SK-N-SH (cell line): ENCODE measurements around the gene PHF20. TPM values are rescaled to one million over a fixed set of nuclear protein-coding genes. Genes with fewer than 3 reads are reported as not detected.

ENCODE experiments used
- CTCF ChIA-PET: fragments of 300-600, 350-600 bp; formaldehyde crosslinking; extraction: SDS; loops from one replicate; lab custom pipeline; 2021; lab: Yijun Ruan, JAX
- POLR2A ChIA-PET: fragments of 350-600 bp; sonication (Branson Sonifier 250); formaldehyde crosslinking; extraction: SDS; loops from one replicate; lab custom pipeline; 2020; ENCODE audit warnings: antibody characterized with exemption, inconsistent platforms; lab: Yijun Ruan, JAX
- DNase-seq: peaks from one replicate; pipeline ENCODE4 v3.0.0; 2012
- H2AFZ ChIP-seq: fragments of 200-600 bp; sonication (generic); 2 replicates; pipeline ENCODE4 v1.8.1; 2016; ENCODE audit warnings: antibody characterized with exemption, mild to moderate bottlenecking, low read depth
- H3F3A ChIP-seq: fragments of 200-600 bp; sonication (generic); replicated peaks from 2 replicates; pipeline ENCODE3; 2016; ENCODE audit warnings: antibody characterized with exemption, mild to moderate bottlenecking; ENCODE audit not compliant: insufficient read depth
- H3K27ac ChIP-seq, 2 experiments: fragments of 200-500 bp in 1 of 2; fragments of 200-600 bp in 1 of 2; sonication (Bioruptor generic) in 1 of 2; sonication (generic), shearing (Covaris generic) in 1 of 2; 2 replicates each; pipeline versions ENCODE4 v1.5.1 to v1.6.1; 2014 to 2016; ENCODE audit warnings: low read depth in 2 of 2, inconsistent platforms in 1 of 2, low read length in 1 of 2, mild to moderate bottlenecking in 1 of 2, mixed read lengths in 1 of 2
- H3K27me3 ChIP-seq: fragments of 200-600 bp; sonication (generic), shearing (Covaris generic); 2 replicates; pipeline ENCODE4 v1.6.1; 2016; ENCODE audit warnings: mixed run types; ENCODE audit not compliant: insufficient read depth
- H3K36me3 ChIP-seq, 2 experiments: fragments of 200-500 bp in 1 of 2; fragments of 200-600 bp in 1 of 2; sonication (Bioruptor generic) in 1 of 2; sonication (generic) in 1 of 2; replicated peaks in 1 of 2; 2 replicates each; pipeline versions ENCODE3 to v1.5.1; 2014 to 2016; ENCODE audit warnings: low read length in 1 of 2, mild to moderate bottlenecking in 1 of 2; ENCODE audit not compliant: insufficient read depth in 2 of 2, control insufficient read depth in 1 of 2
- H3K4me1 ChIP-seq, 2 experiments: fragments of 200-500 bp in 1 of 2; fragments of 200-600 bp in 1 of 2; sonication (Bioruptor generic) in 1 of 2; sonication (generic), shearing (Covaris generic) in 1 of 2; 2 replicates each; pipeline versions ENCODE4 v1.5.1 to v1.6.1; 2014 to 2016; ENCODE audit warnings: low read depth in 1 of 2, low read length in 1 of 2, mixed run types in 1 of 2; ENCODE audit not compliant: insufficient read depth in 2 of 2, control insufficient read depth in 1 of 2
- H3K4me2 ChIP-seq: fragments of 200-600 bp; sonication (generic), shearing (Covaris generic); 2 replicates; pipeline ENCODE4 v1.6.1; 2017; ENCODE audit warnings: mixed run types
- H3K4me3 ChIP-seq, 2 experiments: fragments of 200-500 bp in 1 of 2; fragments of 200-600 bp in 1 of 2; sonication (Bioruptor generic) in 1 of 2; sonication (generic), shearing (Covaris generic) in 1 of 2; 2 replicates each; pipeline versions ENCODE4 v1.5.1 to v1.8.1; 2014 to 2016; ENCODE audit warnings: low read depth in 2 of 2, inconsistent platforms in 1 of 2, low read length in 1 of 2, mild to moderate bottlenecking in 1 of 2, mixed read lengths in 1 of 2, moderate library complexity in 1 of 2
- H3K79me2 ChIP-seq: fragments of 200-600 bp; sonication (generic); 2 replicates; pipeline ENCODE4 v1.8.1; 2017; ENCODE audit warnings: mild to moderate bottlenecking; ENCODE audit not compliant: insufficient read depth
- H3K9ac ChIP-seq: fragments of 200-600 bp; sonication (generic); 2 replicates; pipeline ENCODE4 v1.6.1; 2017; ENCODE audit warnings: mixed run types
- H3K9me2 ChIP-seq: fragments of 200-600 bp; sonication (generic); 2 replicates; pipeline ENCODE4 v1.6.1; 2017; ENCODE audit warnings: mixed run types
- H3K9me3 ChIP-seq: fragments of 200-600 bp; sonication (generic); 2 replicates; pipeline ENCODE4 v1.6.1; 2017; ENCODE audit warnings: mixed run types, mild to moderate bottlenecking, moderate library complexity
- H4K20me1 ChIP-seq: fragments of 200-600 bp; sonication (generic); 2 replicates; pipeline ENCODE4 v1.6.1; 2017; ENCODE audit warnings: mild to moderate bottlenecking, mixed run types; ENCODE audit not compliant: insufficient read depth
- CTCF ChIP-seq: fragments of 200-600 bp; sonication (generic); IDR thresholded peaks from 2 replicates; pipeline ENCODE4 v1.6.1; 2017; ENCODE audit warnings: antibody characterized with exemption, mild to moderate bottlenecking, moderate library complexity
- EP300 ChIP-seq, 2 experiments: IDR thresholded peaks; 2 replicates each; pipeline versions ENCODE4 v1.4.0 to v1.6.1; 2012; ENCODE audit warnings: borderline replicate concordance in 1 of 2, low read depth in 1 of 2, low read length in 1 of 2
- EZH2phosphoT487 ChIP-seq: fragments of 200-600 bp; sonication (generic); IDR thresholded peaks from 2 replicates; pipeline ENCODE4 v1.6.1; 2017; ENCODE audit warnings: low read depth, mixed run types, mild to moderate bottlenecking, antibody characterized with exemption, moderate library complexity, borderline replicate concordance
- FOSL2 ChIP-seq: IDR thresholded peaks from 2 replicates; pipeline ENCODE4 v1.4.0; 2012; ENCODE audit warnings: low read depth, mild to moderate bottlenecking, moderate library complexity, borderline replicate concordance
- FOXJ3 ChIP-seq: sonication (generic); formaldehyde crosslinking; IDR thresholded peaks from 2 replicates; pipeline ENCODE4 v1.5.1; 2020; ENCODE audit warnings: mild to moderate bottlenecking, missing genetic modification reagents
- GABPA ChIP-seq: IDR thresholded peaks from 2 replicates; pipeline ENCODE4 v1.4.0; 2012; ENCODE audit warnings: low read depth, mild to moderate bottlenecking
- GATA2 ChIP-seq: sonication (generic); formaldehyde crosslinking; IDR thresholded peaks from 2 replicates; pipeline ENCODE4 v1.5.0; 2020; ENCODE audit warnings: mild to moderate bottlenecking, missing genetic modification reagents
- IRF3 ChIP-seq: fragments of 150-350 bp; IDR thresholded peaks from 2 replicates; pipeline ENCODE4 v1.6.1; 2016; ENCODE audit warnings: mild to moderate bottlenecking, low read depth, low read length
- MAX ChIP-seq: IDR thresholded peaks from 2 replicates; pipeline ENCODE4 v1.4.0; 2012; ENCODE audit warnings: low read depth
- MEF2A ChIP-seq: IDR thresholded peaks from 2 replicates; pipeline ENCODE4 v1.4.0; 2012; ENCODE audit warnings: low read depth, borderline replicate concordance
- MXI1 ChIP-seq: IDR thresholded peaks from 2 replicates; pipeline ENCODE4 v1.6.1; 2012; ENCODE audit warnings: mild to moderate bottlenecking, low read depth, low read length, improper control_type of control experiment
- NFIC ChIP-seq: IDR thresholded peaks from 2 replicates; pipeline ENCODE4 v1.4.0; 2012; ENCODE audit warnings: borderline replicate concordance
- NRF1 ChIP-seq: IDR thresholded peaks from 2 replicates; pipeline ENCODE4 v1.6.1; 2012; ENCODE audit warnings: low read depth, mild to moderate bottlenecking, low read length
- RAD21 ChIP-seq: IDR thresholded peaks from 2 replicates; pipeline ENCODE4 v1.6.1; 2012; ENCODE audit warnings: mild to moderate bottlenecking, low read length
- RCOR1 ChIP-seq: fragments of 150-350 bp; IDR thresholded peaks from 2 replicates; pipeline ENCODE4 v1.6.1; 2017; ENCODE audit warnings: antibody characterized with exemption, low read length
- REST ChIP-seq: IDR thresholded peaks from 2 replicates; pipeline ENCODE4 v1.6.1; 2012; ENCODE audit warnings: mild to moderate bottlenecking, low read depth, low read length, moderate library complexity
- RXRA ChIP-seq: IDR thresholded peaks from 2 replicates; pipeline ENCODE4 v1.4.0; 2012; ENCODE audit warnings: low read depth, mild to moderate bottlenecking, borderline replicate concordance
- SMC3 ChIP-seq: IDR thresholded peaks from 2 replicates; pipeline ENCODE4 v1.6.1; 2012; ENCODE audit warnings: low read depth, low read length, improper control_type of control experiment
- TEAD4 ChIP-seq: IDR thresholded peaks from 2 replicates; pipeline ENCODE4 v1.4.0; 2012; ENCODE audit warnings: mild to moderate bottlenecking, borderline replicate concordance; ENCODE audit not compliant: insufficient read depth
- USF2 ChIP-seq: fragments of 150-350 bp; IDR thresholded peaks from 2 replicates; pipeline ENCODE4 v1.6.1; 2017; ENCODE audit warnings: antibody characterized with exemption, low read length, low read depth, borderline replicate concordance
- WGBS: methylation state at CpG from one replicate; pipeline ENCODE4 v1.1.6; 2017; ENCODE audit warnings: low lambda C conversion rate; 5-methylcytosine and 5-hydroxymethylcytosine counted together
- polyA plus RNA-seq, 3 experiments: library from polyadenylated mRNA; depleted of rRNA; stranded (reverse); fragments of >200 nt; gene quantifications; 2 replicates each; pipeline ENCODE4 v1.2.3, GENCODE V29; 2012

The PHF20 gene
- polyA plus RNA-seq, 1 of the 3 experiments (the other 2 are of a cell fraction) = 23.8 TPM

GRCh38 chr20:35734374-35734773, 37.4 kb upstream of the PHF20 start (continued):
- TF ChIP-seq USF2 = no peak
- no peak for TF ChIP-seq MEF2A
- no peak for TF ChIP-seq EP300 (IDR thresholded peaks at IDR 0.05; ENCODE audit: borderline replicate concordance in 1 of 2, low read depth in 1 of 2, low read length in 1 of 2)
- no peak for TF ChIP-seq RAD21
- no peak for TF ChIP-seq TEAD4

- Histone ChIP-seq H3K79me2 (peaks cover 100% of the 10 kb centered on the region), H3K4me3 (no peak overlapping the region), H3K27me3 (no peaks in the 10 kb centered on the region), H4K20me1 (peaks cover 100% of the 10 kb centered on the region), H3K9me3 (no peaks in the 10 kb centered on the region), H3K4me2 (no peak overlapping the region), H3K9ac (no peak overlapping the region), H3K27ac (no peak overlapping the region; a peak in 1 of 4 replicates), H3K4me1 (peaks cover 10 to 27% of the 10 kb centered on the region in 2 experiments; a peak in 3 of 4 replicates), H3K36me3 (peaks cover 85 to 99% of the 10 kb centered on the region in 2 experiments), H3K9me2 (no peaks in the 10 kb centered on the region), H3F3A (peaks cover 34% of the 10 kb centered on the region), H2AFZ (no peak overlapping the region)
- WGBS = 92% methylated on average over 4 of the region's 4 CpGs
- no peak for DNase-seq
- POLR2A ChIA-PET = interaction anchor here (1.2 kb wide), 1 partner anchor 18 kb away, joined by 4 read pairs; no protein-coding TSS in a partner anchor
- CTCF ChIA-PET = interaction anchor here (0.8 to 2.9 kb wide), 2 partner anchors 20 to 150 kb away, joined by 3 to 14 read pairs; no protein-coding TSS in a partner anchor
- TF ChIP-seq NRF1 (no peak), FOSL2 (no peak), USF2 (no peak), IRF3 (no peak), NFIC (no peak), EZH2phosphoT487 (no peak), CTCF (no peak), RAD21 (no peak), SMC3 (no peak), FOXJ3 (CRISPR knock-in tag) (no peak), GABPA (no peak), GATA2 (CRISPR knock-in tag) (no peak), REST (no peak), MAX (no peak), RXRA (no peak), MXI1 (no peak), RCOR1 (no peak), EP300 (IDR thresholded peaks at IDR 0.05; ENCODE audit: borderline replicate concordance in 1 of 2, low read depth in 1 of 2, low read length in 1 of 2) (no peak), MEF2A (no peak)
Measured at GRCh38 chr20:35734777-35735649, 36.8 kb upstream of the PHF20 start.
